GM20431 (cell line): ENCODE data around the gene TYK2.

Source experiments
- in situ Hi-C: fragments of 300-500 bp; cut with MseI, MboI; formaldehyde crosslinking; loops from one replicate; pipeline ENCODE4 v1.15.0; 2020; ENCODE audit warnings: low sequenced_read_pairs; ENCODE audit not compliant: unreplicated experiment

The TYK2 gene

DNA sequence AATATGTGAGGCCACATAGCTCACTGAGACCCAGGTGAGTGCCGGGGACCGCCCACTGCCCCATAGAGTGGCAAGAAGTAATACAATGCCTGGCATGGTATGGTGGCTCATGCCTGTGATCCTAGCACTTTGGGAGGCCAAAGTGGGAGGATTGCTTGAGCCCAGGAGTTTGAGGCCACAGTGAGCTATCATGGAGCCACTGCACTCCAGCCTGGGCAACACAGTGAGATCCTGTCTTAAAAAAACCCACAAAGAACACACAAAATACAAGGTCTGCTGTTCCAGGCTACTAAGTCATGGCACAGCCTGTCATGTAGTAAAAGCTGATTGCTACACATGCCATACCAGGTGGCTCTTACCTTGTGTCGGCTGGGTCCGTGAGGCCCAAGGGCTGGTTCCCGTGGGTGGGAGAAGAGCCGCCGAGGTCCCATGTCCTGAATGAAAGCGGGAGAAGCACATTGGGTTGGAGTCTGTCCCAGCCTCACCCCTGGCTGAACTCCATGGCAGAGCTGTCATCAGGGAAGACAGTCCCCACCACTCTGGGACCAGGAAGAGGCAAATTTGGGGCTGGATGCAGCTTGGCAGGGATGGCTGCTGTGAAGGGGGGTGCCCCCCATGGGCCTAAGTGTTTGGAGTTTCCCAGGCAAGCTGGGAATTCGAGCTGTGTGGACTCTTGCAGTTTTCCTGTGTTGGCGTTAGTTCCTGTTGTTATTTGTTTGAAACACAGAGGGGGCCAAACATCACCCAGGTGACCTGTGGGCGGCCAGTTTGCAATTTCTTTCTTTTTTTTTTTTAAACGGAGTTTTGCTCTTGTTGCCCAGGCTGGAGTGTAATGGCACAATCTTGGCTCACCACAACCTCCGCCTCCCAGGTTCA, 61.3 kb downstream of the TYK2 start:
- in situ Hi-C loops, result no loop called here

DNA sequence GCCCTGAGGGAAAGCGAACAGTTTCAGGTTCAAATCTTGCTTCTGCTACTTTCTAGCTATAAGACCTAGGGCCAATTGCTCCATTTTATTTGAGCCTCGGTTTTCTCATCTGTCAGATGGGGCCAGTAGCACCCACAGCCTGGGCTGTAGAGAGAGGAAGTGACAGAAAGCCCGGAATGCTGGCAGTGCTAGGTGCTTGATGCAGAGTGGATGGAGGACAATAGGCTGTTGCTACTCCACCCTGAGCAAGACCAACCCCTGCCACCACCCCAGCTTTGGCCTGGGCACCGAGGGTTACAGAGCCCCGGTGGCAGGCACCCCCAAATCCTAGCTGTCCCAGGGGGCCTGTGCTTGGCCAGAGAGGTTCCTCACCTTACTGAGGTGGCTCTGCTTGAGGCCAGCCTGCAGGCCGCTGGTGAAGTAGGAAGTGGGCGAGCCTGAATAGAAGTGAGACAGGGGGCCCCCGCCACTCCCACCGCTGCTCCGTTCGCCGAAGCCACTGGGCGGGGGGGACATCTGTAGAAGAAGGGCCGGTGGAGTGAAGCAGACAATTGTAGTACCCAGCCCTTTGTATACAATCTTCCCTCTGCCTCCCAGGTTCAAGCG, 62.4 kb downstream of the TYK2 start:
- in situ Hi-C loops, result no loop called here

DNA sequence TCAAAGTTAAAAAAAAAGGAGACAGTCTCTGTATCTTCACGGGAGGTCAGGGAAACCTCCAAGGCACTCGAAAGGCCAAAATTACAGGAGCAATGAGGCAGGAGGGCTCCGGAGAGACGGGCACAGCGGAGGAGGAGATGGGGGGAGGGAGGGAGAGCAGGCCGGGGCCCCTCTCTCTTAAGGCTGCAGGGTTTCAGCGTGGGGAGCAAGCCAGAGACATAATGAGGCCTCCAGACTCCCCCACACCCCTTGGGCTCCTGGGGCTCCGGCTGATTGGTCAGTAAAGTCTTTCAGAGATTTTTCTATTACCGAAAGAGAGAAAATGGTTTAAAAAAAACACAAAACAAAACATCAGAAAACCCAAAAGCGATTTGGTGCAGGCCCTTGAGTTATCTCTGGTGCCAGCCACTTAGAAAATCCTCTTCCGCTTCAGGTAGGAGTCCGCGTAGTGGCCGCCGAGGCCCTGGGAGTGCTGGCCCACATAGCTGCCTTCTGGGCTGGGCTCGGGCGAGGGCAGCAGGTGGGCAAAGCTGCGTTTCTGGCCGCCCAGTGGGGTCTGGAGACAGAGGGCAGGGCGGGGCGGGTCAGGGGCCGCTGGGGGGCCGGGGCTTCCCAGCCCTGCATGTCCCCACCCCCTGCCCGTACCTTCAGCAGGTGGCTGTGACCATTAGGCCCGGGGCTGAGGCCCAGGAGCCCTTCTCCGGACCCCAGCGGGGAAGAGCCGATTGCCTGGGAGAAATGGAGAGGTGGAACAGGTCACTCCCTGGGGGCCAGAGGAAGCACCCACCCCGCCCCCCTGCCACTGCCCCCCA, 63.1 kb downstream of the TYK2 start:
- in situ Hi-C loops, result no loop called here

DNA sequence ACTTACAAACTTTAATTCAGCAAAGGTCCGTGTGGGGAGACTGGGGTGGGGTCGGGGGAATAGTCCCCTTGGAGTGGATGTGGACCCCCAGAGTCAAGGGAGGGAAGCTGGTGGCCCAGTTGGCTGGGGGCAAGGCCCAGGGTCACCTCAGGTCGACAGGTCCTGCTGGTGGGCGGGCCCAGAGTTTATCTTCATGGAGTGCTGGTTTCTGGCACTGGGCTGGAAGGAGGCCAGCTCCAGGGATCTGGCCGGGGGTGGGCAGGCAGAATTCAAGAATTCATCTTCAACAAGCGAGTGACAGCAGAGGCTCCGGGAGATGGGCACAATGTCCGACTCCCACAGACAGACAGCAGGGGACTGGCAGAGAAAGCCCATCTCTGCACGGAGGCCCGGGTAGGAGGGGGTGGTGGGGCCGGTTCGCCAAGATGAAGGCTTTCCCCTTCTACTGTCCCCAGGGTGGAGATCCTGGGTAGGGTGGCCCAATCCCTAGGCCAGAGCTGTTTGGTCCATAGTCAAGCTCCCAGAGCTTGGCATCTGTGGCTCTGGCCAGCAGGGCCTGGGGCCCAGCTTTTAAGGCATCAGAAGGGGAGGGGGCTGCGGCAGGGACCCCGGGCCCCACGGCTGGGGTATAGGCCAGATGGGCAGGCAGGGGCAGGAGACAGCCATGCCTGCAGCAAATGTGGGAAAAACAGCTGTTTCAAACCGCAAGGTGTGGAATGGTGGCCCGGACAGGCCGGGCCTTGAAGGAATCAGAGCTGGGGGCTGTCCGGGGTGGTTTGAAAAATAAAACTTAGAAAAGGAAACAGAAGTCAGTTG, 63.9 kb downstream of the TYK2 start:
- in situ Hi-C loops, result no loop called here

DNA sequence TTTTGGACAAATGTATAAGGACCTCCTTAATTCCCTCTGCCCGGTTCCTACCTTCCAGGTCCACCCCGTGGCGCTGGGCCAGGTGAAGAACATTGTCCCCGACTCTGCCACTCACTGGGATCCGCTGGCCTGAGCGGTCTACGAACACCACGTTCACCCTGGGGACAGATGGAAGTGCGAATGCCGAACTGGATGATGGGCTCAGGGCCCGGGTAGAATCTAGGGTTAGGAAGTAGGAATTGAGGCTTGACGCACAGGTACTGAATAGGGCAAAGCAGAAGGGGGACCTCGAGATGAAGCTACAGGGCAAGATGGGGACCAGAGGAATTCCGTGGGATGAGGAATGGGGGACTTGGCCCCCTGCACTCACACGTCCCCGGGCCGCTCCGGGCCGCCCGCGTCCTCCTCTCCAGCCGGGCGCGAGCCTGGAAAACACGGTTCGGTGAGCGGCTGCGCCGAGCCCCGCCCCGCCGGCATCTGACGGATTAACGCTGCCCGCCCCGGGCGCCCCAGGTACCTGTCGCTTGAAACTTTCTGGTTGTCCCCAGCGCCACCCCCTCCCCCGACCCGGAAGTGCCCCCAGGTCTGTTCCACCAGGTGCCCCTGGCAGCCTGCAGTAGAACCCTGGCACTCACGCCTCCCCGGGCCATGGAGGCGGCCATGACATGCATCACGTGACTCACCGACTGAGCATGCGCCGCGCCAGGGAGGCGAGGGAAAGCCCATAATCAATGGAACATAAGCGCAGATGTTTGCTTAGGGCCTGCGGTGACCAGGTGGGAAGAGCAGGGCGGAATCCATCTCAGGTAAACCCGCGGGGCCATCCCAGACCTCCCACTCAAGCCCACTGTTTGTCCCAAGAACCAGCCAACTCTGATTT, 64.8 kb downstream of the TYK2 start, which contains the start of gene FDX2:
FDX2 (minus strand) TSS at position 681 of the 880 bp plus-strand sequence; CDS start at position 662, 19 bp downstream.
- in situ Hi-C loops, result no loop called here

DNA sequence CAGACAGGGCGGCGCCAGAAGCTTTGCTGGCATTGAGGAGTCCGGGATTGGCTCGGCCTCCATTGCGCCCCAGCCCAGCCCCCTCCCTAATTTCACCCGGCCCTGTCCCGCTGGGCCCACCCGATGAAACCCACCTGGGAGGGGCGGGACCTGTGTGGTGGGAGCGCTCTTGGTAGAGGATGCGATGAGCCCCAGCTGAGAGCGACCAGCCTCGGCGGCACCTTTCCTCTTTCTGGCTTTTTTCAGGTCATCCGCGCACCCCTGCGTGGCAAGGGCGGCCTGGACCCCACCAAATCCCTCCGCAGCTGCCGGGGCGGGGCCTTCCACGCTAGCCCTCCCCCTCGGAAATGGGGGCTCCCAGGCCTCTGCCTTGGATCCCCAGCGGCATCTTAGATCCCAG, 70.9 kb downstream of the TYK2 start, which contains the start of gene ZGLP1:
ZGLP1 (minus strand) TSS at position 393 of the 400 bp plus-strand sequence.
- in situ Hi-C loops, result no loop called here

DNA sequence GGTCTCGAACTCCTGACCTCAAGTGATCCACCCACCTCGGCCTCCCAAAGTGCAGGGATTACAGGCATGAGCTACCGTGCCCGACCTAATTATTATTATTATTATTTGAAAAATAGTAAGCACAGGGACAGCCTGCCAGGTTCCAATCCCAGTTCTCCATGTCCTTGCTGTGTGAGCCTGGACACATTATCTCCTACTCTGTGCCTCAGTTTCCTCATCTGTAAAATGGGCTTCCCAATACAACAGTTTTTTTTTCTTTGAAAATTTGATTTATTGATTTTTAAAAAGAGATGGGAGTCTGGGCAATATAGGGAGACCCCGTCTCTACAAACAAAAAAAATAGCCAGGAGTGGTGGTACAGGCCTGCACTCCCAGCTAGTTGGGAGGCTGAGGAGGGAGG, 74.0 kb downstream of the TYK2 start:
- in situ Hi-C loops, result no loop called here

DNA sequence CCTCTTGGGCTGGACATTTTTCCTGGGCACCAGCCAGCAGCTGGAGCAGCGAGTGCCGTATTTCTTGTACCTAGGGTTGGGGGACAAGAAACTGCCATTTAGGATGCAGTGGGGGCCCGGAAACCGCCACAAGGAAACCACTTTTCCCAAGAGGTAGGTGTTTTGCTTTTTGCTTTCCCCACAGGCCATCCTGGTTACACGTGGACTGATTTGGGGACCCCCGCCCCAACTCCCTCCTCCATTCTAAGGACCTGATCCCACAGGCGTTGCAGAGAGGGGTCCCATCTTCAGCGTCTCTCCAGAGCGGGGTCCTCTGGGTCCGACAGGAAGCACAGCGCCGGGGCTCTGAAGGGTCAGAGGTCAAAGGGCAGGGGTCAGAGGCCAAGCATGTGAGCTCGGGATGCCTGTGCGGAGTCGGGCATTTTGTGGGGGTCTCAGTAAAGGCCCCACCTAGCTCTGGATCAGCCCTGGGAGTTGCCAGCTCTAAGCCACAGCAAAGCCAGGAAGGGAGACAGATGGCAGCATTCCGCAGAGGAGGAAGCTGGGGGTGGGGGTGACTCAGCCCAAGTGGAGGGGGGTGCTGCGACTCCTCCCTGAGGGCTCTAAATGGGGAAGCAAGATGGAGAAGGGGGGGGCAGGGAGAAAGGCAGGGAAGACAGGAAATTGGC, 75.1 kb downstream of the TYK2 start:
- in situ Hi-C loops, result no loop called here
